Upper lobe of left lung (tissue), 4 donors: ENCODE data around the gene CMIP.

ENCODE experiments used
- EP300 ChIP-seq, 4 donors: sonication (generic); formaldehyde crosslinking; IDR thresholded peaks; one replicate each; pipeline ENCODE4 v1.5.1; 2017; ENCODE audit warnings: antibody characterized with exemption in 4 of 4, control low read depth in 2 of 4
- TF ChIP-seq, protein P1 (sequence below), 6 experiments: fragments of 450-650 bp in 4 of 6; fragments of 200-600 bp in 2 of 6; sonication (generic) in 2 of 6; IDR thresholded peaks; one replicate each; pipeline ENCODE4 v1.5.1; 2016 to 2019; ENCODE audit warnings: antibody characterized with exemption in 6 of 6

DNA sequence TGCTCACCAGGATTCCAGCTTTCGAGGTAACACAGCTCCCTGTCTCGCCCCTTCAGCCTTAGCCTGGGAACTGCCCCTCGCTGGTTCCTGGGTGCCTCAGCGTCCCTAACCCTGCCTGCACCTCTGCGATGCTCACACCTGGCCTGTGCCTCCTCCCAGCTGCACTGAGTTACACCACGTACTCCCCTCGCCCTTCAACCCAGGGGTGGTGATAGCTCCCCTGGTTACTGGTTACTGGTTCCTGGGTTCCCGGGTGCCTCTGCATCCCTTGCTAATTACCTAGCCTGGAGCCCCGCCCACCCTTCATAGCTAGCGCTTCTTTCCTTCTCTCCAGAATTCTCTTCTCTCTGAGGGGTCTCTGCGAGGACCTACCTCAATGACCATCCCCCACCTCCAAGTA lies 269.2 kb downstream of the CMIP start:
- TF ChIP-seq, protein P1, sequence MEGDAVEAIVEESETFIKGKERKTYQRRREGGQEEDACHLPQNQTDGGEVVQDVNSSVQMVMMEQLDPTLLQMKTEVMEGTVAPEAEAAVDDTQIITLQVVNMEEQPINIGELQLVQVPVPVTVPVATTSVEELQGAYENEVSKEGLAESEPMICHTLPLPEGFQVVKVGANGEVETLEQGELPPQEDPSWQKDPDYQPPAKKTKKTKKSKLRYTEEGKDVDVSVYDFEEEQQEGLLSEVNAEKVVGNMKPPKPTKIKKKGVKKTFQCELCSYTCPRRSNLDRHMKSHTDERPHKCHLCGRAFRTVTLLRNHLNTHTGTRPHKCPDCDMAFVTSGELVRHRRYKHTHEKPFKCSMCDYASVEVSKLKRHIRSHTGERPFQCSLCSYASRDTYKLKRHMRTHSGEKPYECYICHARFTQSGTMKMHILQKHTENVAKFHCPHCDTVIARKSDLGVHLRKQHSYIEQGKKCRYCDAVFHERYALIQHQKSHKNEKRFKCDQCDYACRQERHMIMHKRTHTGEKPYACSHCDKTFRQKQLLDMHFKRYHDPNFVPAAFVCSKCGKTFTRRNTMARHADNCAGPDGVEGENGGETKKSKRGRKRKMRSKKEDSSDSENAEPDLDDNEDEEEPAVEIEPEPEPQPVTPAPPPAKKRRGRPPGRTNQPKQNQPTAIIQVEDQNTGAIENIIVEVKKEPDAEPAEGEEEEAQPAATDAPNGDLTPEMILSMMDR (IDR thresholded peaks at IDR 0.05) = no peak
- TF ChIP-seq EP300 (IDR thresholded peaks at IDR 0.05) = no peak
